HPDE6-E6E7 (cell line): ENCODE data around the gene OPA1.

Source experiments
- DNase-seq: peaks from one replicate; pipeline ENCODE4 v3.0.0; 2011; ENCODE audit warnings: missing footprints; ENCODE audit errors: extremely low spot score

The OPA1 gene

DNA sequence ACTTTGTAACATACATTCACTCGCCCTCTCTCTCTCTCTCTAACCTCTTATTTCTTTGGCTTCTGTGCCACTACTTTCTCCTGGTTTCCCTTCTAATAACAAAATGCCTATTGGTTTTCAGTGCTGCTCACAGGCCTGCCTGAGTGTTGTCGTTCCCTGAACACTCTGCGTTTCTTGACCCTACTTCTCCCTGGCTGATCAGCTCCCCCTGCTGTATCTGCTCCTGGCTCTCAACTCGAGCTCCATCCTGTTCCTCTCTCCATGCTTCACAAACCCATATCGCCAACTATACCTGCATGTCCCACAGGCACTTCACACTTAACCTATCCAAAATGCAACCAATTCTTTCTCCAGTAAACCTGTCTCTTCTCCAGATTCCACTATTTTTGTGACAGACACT lies 111.4 kb downstream of the OPA1 start:
- no peak for DNase-seq

DNA sequence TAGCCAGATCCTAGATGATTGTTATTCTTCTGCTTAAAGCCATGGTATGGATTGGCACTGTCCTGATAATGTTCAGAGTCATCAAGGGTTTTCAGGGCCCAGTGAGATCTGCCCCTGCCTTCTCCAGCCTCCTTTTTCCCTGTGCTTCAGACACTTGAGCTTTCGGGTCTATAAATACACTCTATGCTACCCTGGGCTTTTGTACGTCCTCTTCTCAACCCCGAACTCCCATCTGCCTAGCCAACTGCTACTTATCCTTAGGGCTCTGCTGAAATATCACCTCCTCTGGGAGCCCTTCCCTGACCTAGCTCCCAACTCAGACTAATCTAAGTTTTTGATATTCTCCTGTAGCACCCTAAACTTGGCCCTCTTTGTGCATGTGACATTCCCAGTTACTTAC lies 115.3 kb downstream of the OPA1 start:
- no peak for DNase-seq

DNA sequence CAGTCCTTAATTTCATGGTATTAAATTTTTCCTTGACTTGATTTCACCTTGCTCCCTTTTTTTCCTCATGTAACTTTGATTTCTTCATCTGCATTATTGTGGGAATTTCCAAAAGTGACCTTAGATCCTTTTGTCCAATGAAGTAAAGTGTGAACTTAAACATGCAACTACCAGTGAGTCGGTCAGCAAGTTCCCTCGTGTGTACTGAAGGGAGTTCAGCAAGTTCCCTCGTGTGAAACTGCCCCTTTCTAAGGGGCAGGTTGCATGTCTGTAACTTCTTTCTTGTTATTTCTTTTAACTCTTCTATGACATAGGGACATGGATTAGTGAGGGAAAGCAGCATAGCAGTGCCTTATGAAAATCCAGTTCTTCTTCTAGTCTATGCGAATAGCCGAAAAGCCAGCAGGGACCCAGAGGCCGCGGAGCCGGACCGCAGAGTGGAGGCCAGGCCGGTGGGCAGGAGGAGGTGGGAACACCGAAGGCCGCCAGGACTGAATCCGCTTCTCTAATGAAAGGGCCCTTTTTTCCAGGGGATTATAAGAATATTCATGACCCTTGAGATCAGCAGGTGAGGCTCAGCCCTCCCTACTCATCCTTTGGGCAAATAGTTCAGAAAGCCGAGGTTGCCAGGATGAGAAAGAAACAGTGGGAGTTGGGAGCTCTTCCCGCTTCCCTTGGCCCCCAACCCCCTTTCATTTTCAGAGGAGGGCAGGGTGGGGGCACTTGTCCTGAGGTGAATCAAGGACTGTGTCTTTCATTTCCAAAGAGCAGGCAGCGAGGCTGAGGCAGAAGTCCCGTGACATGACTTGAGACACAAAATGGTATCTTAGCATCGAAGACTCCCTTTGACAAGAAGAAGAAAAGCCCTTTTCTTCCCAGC lies 117.5 kb downstream of the OPA1 start:
- DNase-seq: no peak

DNA sequence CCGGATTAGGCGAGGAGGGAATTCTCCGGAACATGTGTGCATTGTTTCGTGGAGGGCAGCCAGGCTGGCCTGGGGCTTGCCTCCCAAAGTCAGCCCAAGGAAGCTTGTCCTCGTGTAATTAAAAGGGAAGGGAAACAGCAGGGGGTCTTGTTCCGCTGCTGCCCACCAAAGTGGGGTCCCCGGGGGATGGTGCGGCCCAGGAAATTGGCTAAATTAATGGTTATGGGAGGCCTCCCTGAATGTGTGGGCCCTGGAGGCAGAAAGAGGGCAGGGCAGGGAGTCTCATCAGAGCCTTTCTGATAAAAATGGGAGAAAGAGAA lies 118.1 kb downstream of the OPA1 start:
- DNase-seq: no peak

DNA sequence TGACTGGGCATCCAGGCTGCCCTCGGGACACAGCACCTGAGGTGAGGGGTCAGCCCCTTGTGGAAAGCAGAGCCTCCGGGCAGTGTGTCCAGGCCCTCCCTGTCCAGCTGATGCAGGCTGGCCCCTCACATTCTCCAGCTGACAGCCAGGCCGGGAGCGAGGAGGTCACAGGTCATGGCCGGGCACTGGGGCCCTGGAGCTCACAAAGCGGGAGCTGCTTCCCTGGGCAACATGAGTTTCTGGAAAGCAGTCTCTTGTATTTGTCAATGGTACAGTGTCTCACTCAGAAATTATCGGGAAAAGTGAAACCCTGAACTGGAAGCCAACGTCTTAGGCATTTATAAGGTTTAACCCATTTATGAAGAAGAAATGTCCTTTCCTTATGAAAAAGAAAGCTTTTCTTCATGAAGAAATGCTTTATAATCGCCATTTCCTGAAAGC lies 118.5 kb downstream of the OPA1 start:
- DNase-seq: no peak

DNA sequence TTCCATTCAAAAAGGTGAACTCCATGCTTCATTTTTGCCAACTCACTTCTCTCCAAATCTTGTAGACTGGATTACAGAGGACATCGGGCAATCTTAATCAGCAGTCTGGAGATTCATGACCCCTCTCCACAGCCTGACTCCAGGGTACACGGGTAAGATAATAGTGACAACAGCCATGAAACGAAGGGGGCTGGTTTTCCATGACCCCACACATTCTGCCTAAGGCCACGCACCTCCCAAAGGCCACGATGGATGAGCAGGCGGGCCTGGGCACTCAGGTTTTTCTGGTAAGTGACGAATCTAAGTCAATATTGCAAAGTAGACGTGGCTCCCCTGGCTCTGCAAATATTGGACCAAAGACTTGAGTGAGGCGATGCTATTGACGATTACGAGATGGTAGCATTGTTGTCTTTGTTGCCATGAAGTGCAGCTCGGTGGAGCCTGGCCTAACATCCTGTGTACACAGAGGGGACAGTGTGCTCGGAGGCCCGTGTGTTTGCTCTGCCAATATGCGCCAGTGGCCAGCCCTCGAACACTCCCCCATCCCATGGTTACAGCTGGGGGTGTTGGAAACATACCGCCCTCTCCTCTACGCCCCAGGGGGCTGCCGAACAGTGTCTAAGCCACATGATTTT lies 119.1 kb downstream of the OPA1 start:
- DNase-seq: no peak

DNA sequence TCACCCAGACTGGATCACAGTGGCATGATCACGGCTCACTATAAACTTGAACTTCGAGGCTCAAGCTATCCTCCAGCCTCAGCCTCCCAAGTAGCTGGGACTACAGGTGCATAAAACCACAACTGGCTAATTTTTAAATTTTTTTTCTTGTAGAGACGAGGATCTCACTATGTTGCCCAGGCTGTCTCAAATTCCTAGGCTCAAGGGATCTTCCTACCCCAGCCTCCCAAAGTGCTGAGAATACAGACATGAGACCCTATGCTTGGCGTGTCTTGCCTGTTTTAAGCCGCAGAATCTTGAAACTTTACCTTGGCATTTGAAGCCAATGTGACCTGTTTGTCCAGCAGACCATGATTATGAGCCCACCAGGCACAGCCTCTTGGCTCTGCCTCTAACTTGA lies 119.9 kb downstream of the OPA1 start:
- no peak for DNase-seq

DNA sequence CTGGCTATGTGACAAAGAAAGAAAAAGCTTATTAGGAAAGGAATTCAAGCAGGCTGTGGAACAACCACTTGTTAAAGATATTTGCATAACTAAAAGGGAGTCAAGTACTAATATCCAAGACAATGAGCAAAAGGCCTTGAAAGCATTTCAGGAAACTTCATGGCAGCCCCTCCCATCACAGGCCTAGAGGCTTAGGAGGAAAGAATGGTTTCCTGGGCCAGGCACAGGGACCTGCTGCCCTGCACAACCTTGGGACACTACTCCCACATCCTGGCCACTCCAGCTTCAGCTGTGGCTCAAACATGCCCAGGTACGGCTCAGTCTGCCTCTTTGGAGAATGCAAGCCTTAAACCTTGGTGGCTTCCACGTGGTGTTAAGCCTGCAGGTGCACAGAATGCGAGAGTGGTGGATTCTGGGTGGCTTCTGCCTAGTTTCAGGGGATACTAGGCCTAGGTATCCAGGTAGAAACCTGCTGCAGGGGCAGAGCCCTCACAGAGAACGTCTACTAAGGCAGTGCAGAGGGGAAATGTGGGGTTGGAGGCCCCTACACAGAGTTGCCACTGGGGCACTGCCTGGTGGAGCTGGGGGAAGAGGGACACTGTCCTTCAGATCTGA lies 121.6 kb downstream of the OPA1 start:
- DNase-seq: no peak

GRCh38 chr3:193716150-193716549 lies 123.1 kb downstream of the OPA1 start:
- DNase-seq: no peak

DNA sequence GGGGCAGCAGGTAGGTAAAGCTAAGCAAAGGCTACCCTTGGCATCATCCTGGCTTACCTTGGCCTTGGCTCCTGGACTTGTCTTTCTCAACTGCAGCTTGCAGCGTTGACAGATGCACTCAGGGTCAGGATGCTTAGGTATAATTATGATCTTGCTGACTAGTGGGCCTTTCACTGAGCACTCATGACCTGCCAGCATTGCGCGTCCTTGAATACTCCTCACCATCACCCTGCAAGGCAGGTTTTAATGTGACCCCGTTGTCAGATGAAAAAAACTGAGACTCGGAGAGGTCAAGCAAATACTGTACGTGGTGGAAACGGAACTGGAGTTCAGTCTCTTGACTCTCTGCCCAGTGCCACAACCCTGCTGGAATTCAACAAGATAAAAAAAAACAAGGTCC lies 126.7 kb downstream of the OPA1 start:
- no peak for DNase-seq

- DNase-seq: no peak
Measured at GRCh38 chr3:193720169-193720568, 127.2 kb downstream of the OPA1 start.

GRCh38 chr3:193722566-193722965 lies 129.6 kb downstream of the OPA1 start:
- DNase-seq: no peak

DNA sequence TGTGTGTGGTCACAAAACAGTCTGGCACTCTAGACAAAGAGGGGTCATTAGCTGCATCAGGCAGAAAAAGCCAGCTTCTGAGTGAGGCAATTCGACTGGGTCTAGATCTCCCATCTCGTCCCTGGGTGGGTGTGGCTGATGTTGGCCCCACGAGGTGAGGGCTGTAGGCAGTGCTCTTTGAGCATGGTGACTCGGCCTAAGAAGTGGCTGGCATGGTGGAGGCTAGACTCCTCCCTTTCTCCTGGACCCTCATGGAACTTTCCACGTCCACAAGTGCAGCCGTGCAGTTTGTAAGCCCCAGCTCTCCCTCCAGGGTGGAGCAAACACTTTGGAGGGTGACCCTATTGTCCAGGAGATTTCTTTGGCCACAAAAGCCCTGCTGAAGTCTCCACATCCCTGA lies 134.1 kb downstream of the OPA1 start:
- no peak for DNase-seq

GRCh38 chr3:193728429-193729087 lies 135.6 kb downstream of the OPA1 start:
- DNase-seq: no peak

DNA sequence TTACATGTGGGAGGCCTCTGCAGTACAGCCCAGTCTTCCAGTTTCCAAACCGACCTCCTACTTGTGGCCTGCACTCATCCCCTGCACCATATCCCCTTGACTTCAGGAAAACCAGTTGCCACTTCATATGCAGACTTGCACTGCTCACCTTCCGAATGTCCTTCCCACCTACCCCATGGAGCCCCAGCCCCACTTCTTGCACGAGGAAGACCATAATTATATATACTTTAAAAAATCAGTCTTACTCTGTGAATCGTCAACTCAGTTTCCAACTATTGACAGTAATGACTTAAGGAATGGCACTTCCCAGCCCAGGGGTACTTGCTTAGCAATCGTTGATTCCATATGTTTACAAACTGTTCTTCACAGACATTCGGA lies 136.1 kb downstream of the OPA1 start:
- DNase-seq: no peak

DNA sequence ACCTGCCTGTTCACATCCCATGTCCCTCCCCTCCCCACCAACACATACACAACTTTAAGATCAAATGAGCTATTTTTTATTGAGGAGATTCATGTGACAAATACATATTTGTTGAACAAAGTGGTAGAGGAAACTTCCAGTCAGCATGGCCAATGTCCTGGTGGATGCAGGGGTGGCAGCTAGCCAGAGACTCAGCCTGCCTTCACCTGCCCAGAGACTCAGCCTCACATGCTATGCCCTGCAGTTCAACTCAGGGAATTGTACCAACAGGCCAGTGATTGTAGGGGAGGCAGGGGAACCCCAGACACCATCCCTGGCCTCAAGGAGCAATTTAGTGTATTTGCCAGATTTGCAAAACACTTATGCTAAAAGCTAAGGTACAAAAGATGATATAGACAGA lies 136.6 kb downstream of the OPA1 start:
- DNase-seq: no peak

DNA sequence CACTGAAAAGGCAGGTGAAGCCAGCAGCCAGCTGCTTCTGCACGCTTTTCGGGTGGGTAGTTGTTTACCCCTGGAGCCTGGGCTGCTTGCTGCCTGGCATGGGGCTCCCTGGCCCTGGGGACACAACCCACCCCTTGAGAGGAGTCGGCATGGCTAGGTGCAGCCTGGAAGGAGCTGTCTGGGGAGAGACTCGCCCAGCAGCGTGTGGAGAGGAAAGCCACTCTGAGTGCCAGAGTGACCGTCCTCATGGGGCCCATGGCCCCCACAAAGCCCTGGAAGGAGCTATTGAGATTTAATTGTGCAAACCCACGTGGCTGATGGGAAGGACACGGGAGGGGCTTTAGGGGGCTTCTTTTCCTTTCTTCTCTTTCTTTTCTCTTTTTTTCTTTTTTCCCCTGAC lies 137.5 kb downstream of the OPA1 start:
- DNase-seq: no peak

- no peak for DNase-seq
Measured at GRCh38 chr3:193730976-193731375, 138.0 kb downstream of the OPA1 start.

DNA sequence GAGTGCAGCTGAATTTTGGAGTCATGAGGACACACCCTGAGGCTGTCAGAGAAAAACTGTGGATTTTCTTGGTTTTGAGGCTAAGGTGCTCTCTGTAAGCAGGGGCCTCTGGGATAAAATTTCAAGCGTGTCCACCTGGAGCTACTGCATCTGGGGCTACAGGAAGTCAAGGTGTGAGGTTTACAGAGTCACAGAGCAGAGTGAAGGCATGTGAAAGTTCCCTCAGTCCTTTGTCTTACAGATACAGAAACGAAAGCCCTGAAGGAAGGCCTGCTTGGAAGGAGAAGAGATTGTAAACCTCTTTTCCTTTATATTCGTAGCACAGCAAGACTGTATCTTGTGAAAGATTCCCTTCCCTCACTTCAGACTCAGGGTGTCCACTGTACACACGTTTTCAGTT lies 138.6 kb downstream of the OPA1 start:
- DNase-seq: no peak

- peak; percentile 40 for DNase-seq
Measured at GRCh38 chr3:193732391-193732790, 139.4 kb downstream of the OPA1 start.

DNA sequence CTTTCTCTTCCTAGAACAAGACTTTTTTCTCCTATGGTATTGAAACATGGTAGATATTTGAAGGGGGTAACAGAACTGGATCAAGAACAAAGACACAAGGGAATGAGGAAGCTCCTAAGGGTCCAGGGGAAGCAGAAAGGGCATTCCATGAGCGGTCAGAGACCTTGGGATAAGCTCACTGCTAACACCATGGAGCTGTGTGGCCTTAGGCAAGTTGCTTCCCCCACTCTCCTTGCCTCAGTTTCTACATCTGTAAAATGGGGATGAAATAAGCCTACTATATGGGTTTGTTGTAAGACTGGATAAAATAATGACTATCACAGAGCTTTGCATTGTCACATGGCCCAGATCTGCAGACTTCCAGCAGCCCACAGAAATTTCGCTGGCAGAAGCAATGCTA lies 139.8 kb downstream of the OPA1 start:
- DNase-seq: no peak

GRCh38 chr3:193734737-193735366 lies 141.8 kb downstream of the OPA1 start:
- no peak for DNase-seq
